Trophoblast cell (in vitro differentiated cells and primary cell): Measurements from ENCODE around the gene VWA5B1.

Experiments
- DNase-seq, 2 donors: peaks; one replicate each; pipeline ENCODE4 v3.0.0-alpha.2; 2016
- H2AFZ ChIP-seq: 2 replicates; pipeline ENCODE4 v1.6.1; 2013; ENCODE audit warnings: low read length, moderate library complexity, mild to moderate bottlenecking; ENCODE audit not compliant: insufficient read depth, poor library complexity
- H2AK5ac ChIP-seq: 2 replicates; pipeline ENCODE4 v1.6.1; 2013; ENCODE audit warnings: mild to moderate bottlenecking, low read length
- H2BK120ac ChIP-seq: 2 replicates; pipeline ENCODE4 v1.6.1; 2013; ENCODE audit warnings: low read length, mild to moderate bottlenecking, moderate library complexity; ENCODE audit not compliant: insufficient read depth, poor library complexity
- H2BK12ac ChIP-seq: 2 replicates; pipeline ENCODE4 v1.6.1; 2013; ENCODE audit warnings: mild to moderate bottlenecking, low read length, moderate library complexity
- H2BK5ac ChIP-seq: 2 replicates; pipeline ENCODE4 v1.6.1; 2013; ENCODE audit warnings: low read length, low read depth, moderate library complexity, mild to moderate bottlenecking; ENCODE audit not compliant: poor library complexity
- H3K14ac ChIP-seq: 2 replicates; pipeline ENCODE4 v1.6.1; 2013; ENCODE audit warnings: mild to moderate bottlenecking, low read length
- H3K18ac ChIP-seq: 2 replicates; pipeline ENCODE4 v1.6.1; 2013; ENCODE audit warnings: mild to moderate bottlenecking, low read length
- H3K23ac ChIP-seq: 2 replicates; pipeline ENCODE4 v1.6.1; 2013; ENCODE audit warnings: low read length
- H3K27ac ChIP-seq: 2 replicates; pipeline ENCODE4 v1.5.1; 2013; ENCODE audit warnings: low read depth, mild to moderate bottlenecking, inconsistent platforms, low read length, moderate library complexity
- H3K27me3 ChIP-seq: 2 replicates; pipeline ENCODE4 v1.6.1; 2013; ENCODE audit warnings: inconsistent platforms, mild to moderate bottlenecking, low read length, moderate library complexity; ENCODE audit not compliant: insufficient read depth
- H3K36me3 ChIP-seq, 2 experiments: 1 replicate in 1 of 2; 2 replicates in 1 of 2; pipeline ENCODE4 v1.6.1; 2013; ENCODE audit warnings: low read length in 2 of 2, mild to moderate bottlenecking in 2 of 2, moderate library complexity in 1 of 2; ENCODE audit not compliant: insufficient read depth in 2 of 2, control insufficient read depth in 1 of 2
- H3K4ac ChIP-seq: 2 replicates; pipeline ENCODE4 v1.6.1; 2013; ENCODE audit warnings: low read depth, mild to moderate bottlenecking, low read length, moderate library complexity
- H3K4me1 ChIP-seq, 2 experiments: 1 replicate in 1 of 2; 2 replicates in 1 of 2; pipeline ENCODE4 v1.6.1; 2013; ENCODE audit warnings: low read length in 2 of 2, mild to moderate bottlenecking in 2 of 2, moderate library complexity in 1 of 2; ENCODE audit not compliant: insufficient read depth in 2 of 2, control insufficient read depth in 1 of 2
- H3K4me2 ChIP-seq: 2 replicates; pipeline ENCODE4 v1.6.1; 2013; ENCODE audit warnings: inconsistent platforms, mild to moderate bottlenecking, low read length, moderate library complexity
- H3K4me3 ChIP-seq: 2 replicates; pipeline ENCODE4 v1.5.1; 2013; ENCODE audit warnings: mild to moderate bottlenecking, low read depth, low read length, inconsistent platforms
- H3K79me1 ChIP-seq: one replicate; pipeline ENCODE4 v1.6.1; 2013; ENCODE audit warnings: low read length
- H3K79me2 ChIP-seq: 2 replicates; pipeline ENCODE4 v1.6.1; 2013; ENCODE audit warnings: low read length, mild to moderate bottlenecking; ENCODE audit not compliant: control insufficient read depth, insufficient read depth, poor library complexity
- H3K9ac ChIP-seq: 2 replicates; pipeline ENCODE4 v1.6.1; 2013; ENCODE audit warnings: mild to moderate bottlenecking, low read length
- H3K9me3 ChIP-seq: 2 replicates; pipeline ENCODE4 v1.6.1; 2013; ENCODE audit warnings: low read depth, mild to moderate bottlenecking, control low read depth, inconsistent platforms, low read length; ENCODE audit not compliant: insufficient read depth
- H4K12ac ChIP-seq: 2 replicates; pipeline ENCODE4 v1.6.1; 2013; ENCODE audit warnings: low read depth, mild to moderate bottlenecking, low read length, moderate library complexity
- H4K8ac ChIP-seq: 2 replicates; pipeline ENCODE4 v1.6.1; 2013; ENCODE audit warnings: low read depth, mild to moderate bottlenecking, low read length, moderate library complexity
- H4K91ac ChIP-seq: one replicate; pipeline ENCODE4 v1.6.1; 2013; ENCODE audit warnings: low read depth, mild to moderate bottlenecking, low read length, moderate library complexity
- WGBS: extraction: QIAGEN DNeasy Blood & Tissue Kit; methylation state at CpG from one replicate; pipeline ENCODE4 v1.1.7; 2013; ENCODE audit warnings: missing lambda C conversion rate; ENCODE audit not compliant: insufficient read length, insufficient coverage; ENCODE audit errors: extremely low coverage; 5-methylcytosine and 5-hydroxymethylcytosine counted together

Gene VWA5B1

GRCh38 chr1:20320704-20321103 is 30.0 kb downstream of the VWA5B1 start:
- H3K14ac ChIP-seq, result no peak overlapping the region
- no peak for DNase-seq
- no peak overlapping the region for H2BK12ac ChIP-seq
- H3K79me2 ChIP-seq, result no peaks in the 10 kb centered on the region
- H3K4me1 ChIP-seq, result peaks cover 0 to 9% of the 10 kb centered on the region in 2 experiments
- H3K79me1 ChIP-seq, result no peaks in the 10 kb centered on the region
- no peak overlapping the region for H3K18ac ChIP-seq
- no peak overlapping the region for H2BK5ac ChIP-seq
- H3K9ac ChIP-seq, result no peak overlapping the region
- H4K12ac ChIP-seq, result no peak overlapping the region
- no peak overlapping the region for H3K4me3 ChIP-seq
- H3K27me3 ChIP-seq, result no peaks in the 10 kb centered on the region
- H2BK120ac ChIP-seq, result no peak overlapping the region
- H3K4ac ChIP-seq, result no peak overlapping the region
- no peak overlapping the region for H3K27ac ChIP-seq
- no peaks in the 10 kb centered on the region for H3K9me3 ChIP-seq
- H2AFZ ChIP-seq, result no peak overlapping the region
- no peak overlapping the region for H4K91ac ChIP-seq
- H3K4me2 ChIP-seq, result no peak overlapping the region
- H2AK5ac ChIP-seq, result no peak overlapping the region
- H3K36me3 ChIP-seq, result no peaks in the 10 kb centered on the region
- H3K23ac ChIP-seq, result no peak overlapping the region
- WGBS, result no CpG with 5 or more reads among the region's 6 CpGs
- H4K8ac ChIP-seq, result no peak overlapping the region

GRCh38 chr1:20321573-20321972 is 30.9 kb downstream of the VWA5B1 start:
- Histone ChIP-seq H4K91ac (no peak overlapping the region), H2AK5ac (no peak overlapping the region), H3K23ac (no peak overlapping the region), H3K4me1 (peaks cover 0 to 9% of the 10 kb centered on the region in 2 experiments), H2BK12ac (no peak overlapping the region), H3K79me1 (no peaks in the 10 kb centered on the region), H3K9me3 (no peaks in the 10 kb centered on the region), H3K18ac (no peak overlapping the region), H2BK120ac (no peak overlapping the region), H3K4me3 (no peak overlapping the region), H4K8ac (no peak overlapping the region), H2BK5ac (no peak overlapping the region), H3K4ac (no peak overlapping the region), H3K27me3 (no peaks in the 10 kb centered on the region), H3K9ac (no peak overlapping the region), H3K14ac (no peak overlapping the region), H4K12ac (no peak overlapping the region), H3K27ac (no peak overlapping the region), H3K79me2 (no peaks in the 10 kb centered on the region), H3K36me3 (no peaks in the 10 kb centered on the region), H2AFZ (no peak overlapping the region), H3K4me2 (no peak overlapping the region)
- DNase-seq, result no peak
- no CpG with 5 or more reads among the region's 5 CpGs for WGBS

- Histone ChIP-seq H3K4ac (no peak overlapping the region), H3K4me3 (no peak overlapping the region), H3K79me1 (no peaks in the 10 kb centered on the region), H2AFZ (no peak overlapping the region), H4K8ac (no peak overlapping the region), H3K9ac (no peak overlapping the region), H2BK5ac (no peak overlapping the region), H3K14ac (no peak overlapping the region), H3K4me1 (peaks cover 0 to 9% of the 10 kb centered on the region in 2 experiments), H3K18ac (no peak overlapping the region), H3K9me3 (no peaks in the 10 kb centered on the region), H4K91ac (no peak overlapping the region), H3K79me2 (no peaks in the 10 kb centered on the region), H2BK120ac (no peak overlapping the region), H3K4me2 (no peak overlapping the region), H3K27ac (no peak overlapping the region), H2BK12ac (no peak overlapping the region), H2AK5ac (no peak overlapping the region), H3K23ac (no peak overlapping the region), H3K27me3 (no peaks in the 10 kb centered on the region), H4K12ac (no peak overlapping the region), H3K36me3 (no peaks in the 10 kb centered on the region)
- DNase-seq, result no peak
- WGBS, result no CpG with 5 or more reads among the region's 11 CpGs
These were observed 31.6 kb downstream of the VWA5B1 start for GRCh38 chr1:20322081-20322824.

GRCh38 chr1:20322825-20323612 is 32.3 kb downstream of the VWA5B1 start:
- Histone ChIP-seq H2BK5ac (no peak overlapping the region), H2AK5ac (no peak overlapping the region), H3K14ac (no peak overlapping the region), H3K79me1 (no peaks in the 10 kb centered on the region), H3K4me1 (peaks cover 0 to 9% of the 10 kb centered on the region in 2 experiments), H3K4me2 (no peak overlapping the region), H3K27me3 (no peaks in the 10 kb centered on the region), H2BK120ac (no peak overlapping the region), H4K12ac (no peak overlapping the region), H3K27ac (no peak overlapping the region), H3K9ac (no peak overlapping the region), H4K91ac (no peak overlapping the region), H3K79me2 (no peaks in the 10 kb centered on the region), H3K18ac (no peak overlapping the region), H3K4me3 (no peak overlapping the region), H3K23ac (no peak overlapping the region), H3K4ac (no peak overlapping the region), H2AFZ (no peak overlapping the region), H3K36me3 (no peaks in the 10 kb centered on the region), H2BK12ac (no peak overlapping the region), H4K8ac (no peak overlapping the region), H3K9me3 (no peaks in the 10 kb centered on the region)
- peak; percentile 2 to 6 for DNase-seq
- WGBS, result no CpG with 5 or more reads among the region's 23 CpGs
